HepG2 (cell line): Measurements from ENCODE around the gene LMF2. TPM values are rescaled to one million over a fixed set of nuclear protein-coding genes. Genes with fewer than 3 reads are reported as not detected.

Experiments
- ASH2L ChIP-seq: fragments of 300-600, 200-600 bp; sonication (generic); IDR thresholded peaks from 2 replicates; pipeline ENCODE4 v1.7.0; 2017; ENCODE audit warnings: low read depth, mild to moderate bottlenecking, moderate library complexity, mixed read lengths, low read length; ENCODE audit not compliant: insufficient read length
- CREB1 ChIP-seq, 2 experiments: fragments of 450-650 bp in 1 of 2; IDR thresholded peaks; 2 replicates each; pipeline ENCODE4 v1.6.1; 2016 to 2017; ENCODE audit warnings: control low read depth in 1 of 2, mild to moderate bottlenecking in 1 of 2, missing compliant biosample characterization in 1 of 2, missing genetic modification characterization in 1 of 2
- CREB3 ChIP-seq: sonication (generic); formaldehyde crosslinking; IDR thresholded peaks from 2 replicates; pipeline ENCODE4 v1.5.0; 2020; ENCODE audit warnings: missing genetic modification reagents
- DMAP1 ChIP-seq: IDR thresholded peaks from 2 replicates; pipeline ENCODE4 v1.6.1; 2016
- ESRRA ChIP-seq: sonication (generic); formaldehyde crosslinking; IDR thresholded peaks from 2 replicates; pipeline ENCODE4 v1.5.1; 2020; ENCODE audit warnings: mild to moderate bottlenecking, low read depth, missing genetic modification reagents
- FLYWCH1 ChIP-seq: sonication (generic); formaldehyde crosslinking; IDR thresholded peaks from 2 replicates; pipeline ENCODE4 v1.8.1; 2023; ENCODE audit warnings: mild to moderate bottlenecking, missing genetic modification reagents
- HDAC2 ChIP-seq: sonication (generic); formaldehyde crosslinking; IDR thresholded peaks from 2 replicates; pipeline ENCODE4 v1.4.0; 2020; ENCODE audit warnings: missing genetic modification reagents
- NCOA1 ChIP-seq: sonication (generic); formaldehyde crosslinking; IDR thresholded peaks from 2 replicates; pipeline ENCODE4 v1.9.0; 2021; ENCODE audit warnings: missing genetic modification reagents
- NFKBIZ ChIP-seq: IDR thresholded peaks from 2 replicates; pipeline ENCODE4 v1.6.1; 2018; ENCODE audit warnings: missing genetic modification reagents, missing compliant biosample characterization
- PRDM4 ChIP-seq: sonication (generic); formaldehyde crosslinking; IDR thresholded peaks from 2 replicates; pipeline ENCODE4 v1.9.0; 2021; ENCODE audit warnings: missing genetic modification reagents, borderline replicate concordance
- PRPF4 ChIP-seq: fragments of 200-400 bp; formaldehyde crosslinking; IDR thresholded peaks from 2 replicates; pipeline ENCODE4 v1.6.1; 2016; ENCODE audit warnings: low read length, low read depth; ENCODE audit not compliant: poor library complexity, severe bottlenecking
- SRY ChIP-seq: sonication (generic); formaldehyde crosslinking; IDR thresholded peaks from 2 replicates; pipeline ENCODE4 v1.8.0; 2022; ENCODE audit warnings: mild to moderate bottlenecking, missing genetic modification reagents
- TBP ChIP-seq: sonication (generic); formaldehyde crosslinking; IDR thresholded peaks from 2 replicates; pipeline ENCODE4 v1.5.0; 2020; ENCODE audit warnings: missing genetic modification reagents
- TCF7 ChIP-seq: sonication (generic); IDR thresholded peaks from 2 replicates; pipeline ENCODE4 v1.6.1; 2016; ENCODE audit warnings: antibody characterized with exemption, low read depth
- TEAD3 ChIP-seq: optimal IDR thresholded peaks from 2 replicates; pipeline ENCODE3; 2016; ENCODE audit warnings: borderline replicate concordance
- XRCC5 ChIP-seq: fragments of 200-400 bp; formaldehyde crosslinking; optimal IDR thresholded peaks from 2 replicates; pipeline ENCODE3; 2017; ENCODE audit warnings: mild to moderate bottlenecking, low read length
- ZNF18 ChIP-seq: sonication (generic); formaldehyde crosslinking; IDR thresholded peaks from 2 replicates; pipeline ENCODE4 v1.8.0; 2022; ENCODE audit warnings: mild to moderate bottlenecking, missing genetic modification reagents; ENCODE audit not compliant: insufficient replicate concordance
- ZNF337 ChIP-seq: sonication (generic); formaldehyde crosslinking; IDR thresholded peaks from 2 replicates; pipeline ENCODE4 v1.5.1; 2020; ENCODE audit warnings: missing genetic modification reagents, low read depth, mild to moderate bottlenecking, borderline replicate concordance
- ZNF510 ChIP-seq: sonication (generic); formaldehyde crosslinking; IDR thresholded peaks from 2 replicates; pipeline ENCODE4 v1.4.0; 2020; ENCODE audit warnings: low read depth, mild to moderate bottlenecking, missing genetic modification reagents
- ZNF552 ChIP-seq: sonication (generic); formaldehyde crosslinking; IDR thresholded peaks from 2 replicates; pipeline ENCODE4 v1.9.0; 2022; ENCODE audit warnings: missing genetic modification reagents, mild to moderate bottlenecking, borderline replicate concordance
- ZNF563 ChIP-seq: sonication (generic); formaldehyde crosslinking; IDR thresholded peaks from 2 replicates; pipeline ENCODE4 v1.8.0; 2022; ENCODE audit warnings: mild to moderate bottlenecking, moderate library complexity, missing genetic modification reagents
- ZNF781 ChIP-seq: sonication (generic); formaldehyde crosslinking; IDR thresholded peaks from 2 replicates; pipeline ENCODE4 v1.5.1; 2020; ENCODE audit warnings: borderline replicate concordance, mild to moderate bottlenecking, missing genetic modification reagents; ENCODE audit errors: not compliant biosample characterization
- polyA plus RNA-seq, 8 experiments: library from polyadenylated mRNA; depleted of rRNA in 3 of 8; stranded (reverse) in 7 of 8; unstranded in 1 of 8; fragments of >200 nt; fragmentation: Illumina TruSeq in 4 of 8; extraction: Trizol in 4 of 8; gene quantifications; 2 replicates each; pipeline versions ENCODE4 v1.2.1 to v1.2.3, GENCODE V29; 2011 to 2016; ENCODE audit warnings: low read depth in 4 of 8, missing spikeins in 1 of 8, mixed read lengths in 1 of 8; ENCODE audit not compliant: insufficient read depth in 1 of 8
- total RNA-seq, 5 experiments: library from RNA; depleted of rRNA; stranded (reverse); fragments of >200 nt; fragmentation: Illumina TruSeq; extraction: Trizol; gene quantifications; 2 replicates each; pipeline ENCODE4 v1.2.3, GENCODE V29; 2016; ENCODE audit warnings: low read depth in 1 of 5

LMF2 gene
- total and polyA plus RNA-seq, 2 of the 13 experiments (the other 11 are each of a cell fraction or from before 2014, with no cell fraction given): 23.3 to 30.6 TPM

GRCh38 chr22:50506611-50507420 is 686 bp downstream of the LMF2 start (continued):
- TF ChIP-seq ZNF781 (CRISPR knock-in tag): peak; percentile 53
- TF ChIP-seq XRCC5: peak; percentile 36
- no peak for TF ChIP-seq ZNF552 (CRISPR knock-in tag)
- no peak for TF ChIP-seq ZNF510 (CRISPR knock-in tag)
- TF ChIP-seq PRPF4: no peak
- TF ChIP-seq ZNF337 (CRISPR knock-in tag): no peak
- no peak for TF ChIP-seq NCOA1 (CRISPR knock-in tag)
- no peak for TF ChIP-seq TBP (CRISPR knock-in tag)
- no peak for TF ChIP-seq NFKBIZ (CRISPR knock-in tag)
- TF ChIP-seq CREB3 (CRISPR knock-in tag): 0 out of 2 replicates have a peak, but pooled peaks have one; percentile 36
- TF ChIP-seq ASH2L: peak; percentile 60
- peak; percentile 49; the same call in 1 of the 2 replicates for TF ChIP-seq SRY (CRISPR knock-in tag)
- TF ChIP-seq ZNF563 (CRISPR knock-in tag): 0 out of 2 replicates have a peak, but pooled peaks have one; percentile 42
- no peak for TF ChIP-seq TEAD3 (CRISPR knock-in tag)
- TF ChIP-seq HDAC2 (CRISPR knock-in tag): no peak
- TF ChIP-seq ZNF18: peak; percentile 51
- no peak for TF ChIP-seq FLYWCH1
- TF ChIP-seq PRDM4 (CRISPR knock-in tag): no peak
- peak; percentile 35; the same call in 1 of the 2 replicates for TF ChIP-seq DMAP1 (CRISPR knock-in tag)
- no peak for TF ChIP-seq ESRRA (CRISPR knock-in tag)
- TF ChIP-seq CREB1 (IDR thresholded peaks at IDR 0.05): no peak
- no peak for TF ChIP-seq CREB1 (CRISPR knock-in tag; IDR thresholded peaks at IDR 0.05)
- no peak for TF ChIP-seq TCF7
